Keratinocyte (primary cell): ENCODE measurements around the gene PTPRT. TPM values are rescaled to one million over a fixed set of nuclear protein-coding genes. Genes with fewer than 3 reads are reported as not detected.

Source experiments
- DNase-seq: peaks from one replicate; pipeline ENCODE4 v3.0.0-alpha.2; 2011; ENCODE audit warnings: low read depth, missing footprints, low spot score
- FAIRE-seq: peaks from 2 replicates; lab custom pipeline; 2011; peaks lifted over from hg19 to GRCh38; lab: Jason Lieb, UNC
- H2AFZ ChIP-seq: 2 replicates; pipeline ENCODE4 v1.6.0; 2012; ENCODE audit warnings: low read length, control low read depth, inconsistent platforms; ENCODE audit not compliant: control insufficient read depth
- H3K27ac ChIP-seq: 2 replicates; pipeline ENCODE4 v1.5.1; 2011; ENCODE audit warnings: low read length; ENCODE audit not compliant: control insufficient read depth, insufficient read depth
- H3K27me3 ChIP-seq: 3 replicates; pipeline ENCODE4 v1.6.0; 2011; ENCODE audit warnings: low read length; ENCODE audit not compliant: control insufficient read depth, insufficient read depth; ENCODE audit errors: extremely low read depth
- H3K36me3 ChIP-seq, 2 experiments: 2 replicates in 1 of 2; 3 replicates in 1 of 2; pipeline ENCODE4 v1.5.1; 2011; ENCODE audit warnings: low read length in 2 of 2, mild to moderate bottlenecking in 1 of 2; ENCODE audit not compliant: control insufficient read depth in 2 of 2, insufficient read depth in 2 of 2; ENCODE audit errors: extremely low read depth in 1 of 2
- H3K4me1 ChIP-seq: 3 replicates; pipeline ENCODE4 v1.5.1; 2011; ENCODE audit warnings: low read length; ENCODE audit not compliant: control insufficient read depth, insufficient read depth; ENCODE audit errors: extremely low read depth
- H3K4me2 ChIP-seq: 3 replicates; pipeline ENCODE4 v1.6.0; 2011; ENCODE audit warnings: low read depth, low read length; ENCODE audit not compliant: control insufficient read depth, insufficient read depth; ENCODE audit errors: extremely low read depth
- H3K4me3 ChIP-seq, 3 experiments: fragments of 200-600 bp in 1 of 3; sonication (generic) in 1 of 3; 2 replicates in 2 of 3; 3 replicates in 1 of 3; pipeline ENCODE4 v1.5.1; 2011 to 2016; ENCODE audit warnings: low read length in 3 of 3, mild to moderate bottlenecking in 3 of 3, control low read depth in 2 of 3, inconsistent platforms in 1 of 3, low read depth in 1 of 3, mixed read lengths in 1 of 3, mixed run types in 1 of 3, moderate library complexity in 1 of 3; ENCODE audit not compliant: control insufficient read depth in 2 of 3, insufficient read depth in 2 of 3; ENCODE audit errors: extremely low read depth in 1 of 3
- H3K79me2 ChIP-seq: 2 replicates; pipeline ENCODE4 v1.6.0; 2012; ENCODE audit warnings: low read length; ENCODE audit not compliant: control insufficient read depth, insufficient read depth
- H3K9ac ChIP-seq: 3 replicates; pipeline ENCODE4 v1.6.0; 2011; ENCODE audit warnings: low read length; ENCODE audit not compliant: control insufficient read depth, insufficient read depth; ENCODE audit errors: extremely low read depth
- H3K9me1 ChIP-seq: 3 replicates; pipeline ENCODE4 v1.6.0; 2011; ENCODE audit warnings: low read length; ENCODE audit not compliant: control insufficient read depth, insufficient read depth; ENCODE audit errors: extremely low read depth
- H3K9me3 ChIP-seq: 2 replicates; pipeline ENCODE4 v1.5.1; 2012; ENCODE audit warnings: low read depth, low read length; ENCODE audit not compliant: control insufficient read depth
- H4K20me1 ChIP-seq: 3 replicates; pipeline ENCODE4 v1.6.0; 2011; ENCODE audit warnings: low read length; ENCODE audit not compliant: control insufficient read depth, insufficient read depth; ENCODE audit errors: extremely low read depth
- EZH2 ChIP-seq: IDR thresholded peaks from one replicate; pipeline ENCODE4 v1.6.1; 2012; ENCODE audit warnings: inconsistent platforms, mild to moderate bottlenecking, low read length, moderate library complexity
- dilution Hi-C: fragments of 300-500 bp; cut with MboI; formaldehyde crosslinking; loops from one replicate; pipeline ENCODE4 v1.7.0; 2020; ENCODE audit warnings: low sequenced_read_pairs; ENCODE audit not compliant: extremely low pct_ligation_motif_present
- polyA plus RNA-seq, 5 experiments: library from polyadenylated mRNA; depleted of rRNA in 3 of 5; stranded (reverse) in 3 of 5; stranded (forward) in 1 of 5; unstranded in 1 of 5; fragments of >200 nt; gene quantifications; 1 replicate in 1 of 5; 2 replicates in 3 of 5; 3 replicates in 1 of 5; pipeline versions ENCODE4 v1.2.1 to v1.2.3, GENCODE V29; 2011 to 2012; ENCODE audit warnings: missing spikeins in 2 of 5, low read depth in 1 of 5, low replicate concordance in 1 of 5
- TF ChIP-seq, protein P1 (sequence below), 3 experiments: IDR thresholded peaks in 1 of 3; conservative IDR thresholded peaks in 1 of 3; optimal IDR thresholded peaks in 1 of 3; 2 replicates in 2 of 3; 3 replicates in 1 of 3; pipeline versions ENCODE3 to v1.5.1; 2011; ENCODE audit warnings: low read length in 3 of 3, mild to moderate bottlenecking in 3 of 3, moderate library complexity in 2 of 3, control low read depth in 1 of 3, inconsistent platforms in 1 of 3; ENCODE audit not compliant: insufficient read depth in 2 of 3; ENCODE audit errors: extremely low read depth in 1 of 3

The PTPRT gene
- polyA plus RNA-seq, 1 donor (not counting 4 experiments of a cell fraction or from before 2014, with no cell fraction given): not detected

DNA sequence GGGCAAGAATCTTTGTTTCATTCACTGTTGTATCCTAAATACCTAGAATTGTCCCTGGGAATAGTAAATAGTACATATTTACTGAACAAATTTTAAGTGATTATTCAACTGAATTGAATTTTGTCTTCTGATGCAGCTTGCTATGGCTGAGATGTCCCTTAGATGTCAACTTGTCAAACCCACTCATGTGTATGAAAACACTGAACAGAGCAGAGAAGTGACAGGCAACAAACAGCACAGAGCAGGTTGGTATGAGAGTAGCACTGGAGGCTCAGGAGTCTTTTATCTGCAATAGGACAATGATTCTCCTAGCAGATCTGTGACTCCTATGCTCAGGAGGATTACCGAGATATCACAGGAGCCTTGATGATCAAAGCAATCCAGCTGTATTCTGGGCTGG is 1031.4 kb downstream of the PTPRT start:
- Histone ChIP-seq H3K4me2 (no peak overlapping the region), H3K4me3 (no peak overlapping the region), H3K27me3 (no peaks in the 10 kb centered on the region), H3K9me1 (no peaks in the 10 kb centered on the region), H3K4me1 (no peaks in the 10 kb centered on the region), H4K20me1 (no peaks in the 10 kb centered on the region), H3K27ac (no peak overlapping the region), H2AFZ (no peak overlapping the region), H3K9ac (no peak overlapping the region), H3K9me3 (no peaks in the 10 kb centered on the region), H3K79me2 (no peaks in the 10 kb centered on the region), H3K36me3 (no peaks in the 10 kb centered on the region)
- TF ChIP-seq EZH2: no peak
- TF ChIP-seq, protein P1, sequence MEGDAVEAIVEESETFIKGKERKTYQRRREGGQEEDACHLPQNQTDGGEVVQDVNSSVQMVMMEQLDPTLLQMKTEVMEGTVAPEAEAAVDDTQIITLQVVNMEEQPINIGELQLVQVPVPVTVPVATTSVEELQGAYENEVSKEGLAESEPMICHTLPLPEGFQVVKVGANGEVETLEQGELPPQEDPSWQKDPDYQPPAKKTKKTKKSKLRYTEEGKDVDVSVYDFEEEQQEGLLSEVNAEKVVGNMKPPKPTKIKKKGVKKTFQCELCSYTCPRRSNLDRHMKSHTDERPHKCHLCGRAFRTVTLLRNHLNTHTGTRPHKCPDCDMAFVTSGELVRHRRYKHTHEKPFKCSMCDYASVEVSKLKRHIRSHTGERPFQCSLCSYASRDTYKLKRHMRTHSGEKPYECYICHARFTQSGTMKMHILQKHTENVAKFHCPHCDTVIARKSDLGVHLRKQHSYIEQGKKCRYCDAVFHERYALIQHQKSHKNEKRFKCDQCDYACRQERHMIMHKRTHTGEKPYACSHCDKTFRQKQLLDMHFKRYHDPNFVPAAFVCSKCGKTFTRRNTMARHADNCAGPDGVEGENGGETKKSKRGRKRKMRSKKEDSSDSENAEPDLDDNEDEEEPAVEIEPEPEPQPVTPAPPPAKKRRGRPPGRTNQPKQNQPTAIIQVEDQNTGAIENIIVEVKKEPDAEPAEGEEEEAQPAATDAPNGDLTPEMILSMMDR (optimal IDR thresholded peaks at IDR 0.05 in 1 of 3, IDR thresholded peaks at IDR 0.05 in 1 of 3, conservative IDR thresholded peaks at IDR 0.05 in 1 of 3; ENCODE audit: extremely low read depth in 1 of 3, insufficient read depth in 2 of 3, low read length in 3 of 3): no peak
- dilution Hi-C loops: no loop called here
- FAIRE-seq (no peak), DNase-seq (no peak)

DNA sequence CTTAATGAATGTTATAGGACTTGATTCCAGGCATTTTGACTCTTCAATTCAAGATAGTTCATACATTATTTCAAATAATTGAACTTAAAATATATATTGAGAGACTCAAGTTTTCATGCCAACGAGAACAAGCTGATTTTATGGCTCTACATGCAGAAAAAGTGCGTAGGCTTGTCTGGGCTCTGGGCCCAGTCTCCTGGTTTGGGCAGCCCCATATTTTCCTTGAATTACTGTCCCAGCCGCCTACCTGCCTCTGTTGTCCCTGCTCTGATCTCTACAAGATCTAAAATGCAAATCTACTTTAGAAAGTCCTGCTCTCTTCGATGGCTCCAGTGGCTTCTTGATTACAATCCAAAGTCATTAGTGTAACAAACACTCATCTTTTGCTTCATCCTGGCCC is 1034.1 kb downstream of the PTPRT start:
- H3K9me3 ChIP-seq: no peaks in the 10 kb centered on the region
- H3K9ac ChIP-seq: no peak overlapping the region
- TF ChIP-seq EZH2: no peak
- TF ChIP-seq, protein P1 (optimal IDR thresholded peaks at IDR 0.05 in 1 of 3, IDR thresholded peaks at IDR 0.05 in 1 of 3, conservative IDR thresholded peaks at IDR 0.05 in 1 of 3; ENCODE audit: extremely low read depth in 1 of 3, insufficient read depth in 2 of 3, low read length in 3 of 3): no peak
- no peaks in the 10 kb centered on the region for H4K20me1 ChIP-seq
- no peaks in the 10 kb centered on the region for H3K36me3 ChIP-seq
- no peak overlapping the region for H3K4me3 ChIP-seq
- H3K27ac ChIP-seq: no peak overlapping the region
- H3K9me1 ChIP-seq: no peaks in the 10 kb centered on the region
- H3K79me2 ChIP-seq: no peaks in the 10 kb centered on the region
- dilution Hi-C loops: no loop called here
- H3K27me3 ChIP-seq: no peaks in the 10 kb centered on the region
- FAIRE-seq: no peak
- no peak overlapping the region for H2AFZ ChIP-seq
- no peaks in the 10 kb centered on the region for H3K4me1 ChIP-seq
- no peak overlapping the region for H3K4me2 ChIP-seq
- no peak for DNase-seq
